GM12878 (cell line): ENCODE results near the gene SPDYE1. TPM values are rescaled to one million over a fixed set of nuclear protein-coding genes. Genes with fewer than 3 reads are reported as not detected.

Experiments used
- ATAC-seq: fragments of 200-7000 bp; cut with Tn5 transposase; 3 replicates; pipeline ENCODE4 v1.9.1; 2020; ENCODE audit warnings: mild to moderate bottlenecking, moderate library complexity
- BruUV-seq: library from RNA; stranded (reverse); fragments of 400-500 nt; replicated peaks from 2 replicates; lab custom pipeline; 2021; lab: Mats Ljungman, UMichigan
- CTCF ChIA-PET: fragments of 300-600 bp; sonication (Branson Sonifier 250); formaldehyde crosslinking; extraction: SDS; loops from one replicate; lab custom pipeline; 2021; ENCODE audit warnings: inconsistent platforms; lab: Yijun Ruan, JAX
- POLR2A ChIA-PET: fragments of 350-600 bp; formaldehyde crosslinking; extraction: SDS; loops from one replicate; lab custom pipeline; 2021; ENCODE audit warnings: inconsistent platforms; lab: Charles Lee
- RAD21 ChIA-PET: fragments of 300-600 bp; sonication (Branson Sonifier 250); formaldehyde crosslinking; loops from one replicate; lab custom pipeline; 2023; ENCODE audit warnings: antibody characterized with exemption; ENCODE audit not compliant: unreplicated experiment; lab: Charles Lee
- SMC1A ChIA-PET: fragments of 300-600 bp; sonication (Branson Sonifier 250); formaldehyde crosslinking; loops from one replicate; lab custom pipeline; 2023; ENCODE audit not compliant: unreplicated experiment, uncharacterized antibody; lab: Charles Lee
- DNase-seq: peaks from one replicate; pipeline ENCODE4 v3.0.0-alpha.2; 2011; ENCODE audit warnings: low read depth, low spot score
- FAIRE-seq: peaks from 3 replicates; lab custom pipeline; 2011; peaks lifted over from hg19 to GRCh38; lab: Jason Lieb, UNC
- H2AFZ ChIP-seq: 2 replicates; pipeline ENCODE4 v1.6.0; 2011; ENCODE audit warnings: low read depth, low read length, control low read depth; ENCODE audit not compliant: control insufficient read depth
- H3K27ac ChIP-seq: 2 replicates; pipeline ENCODE4 v1.5.1; 2011; ENCODE audit warnings: control low read depth; ENCODE audit not compliant: control insufficient read depth, insufficient read depth
- H3K27me3 ChIP-seq, 2 experiments: replicated peaks in 1 of 2; 2 replicates each; pipeline versions ENCODE4 v1.6.0 to v1.6.1; 2011; ENCODE audit warnings: low read length in 1 of 2; ENCODE audit not compliant: control insufficient read depth in 2 of 2, insufficient read depth in 2 of 2
- H3K36me3 ChIP-seq, 2 experiments: 2 replicates each; pipeline ENCODE4 v1.5.1; 2011; ENCODE audit warnings: low read length in 1 of 2; ENCODE audit not compliant: control insufficient read depth in 2 of 2, insufficient read depth in 2 of 2
- H3K4me1 ChIP-seq: 2 replicates; pipeline ENCODE4 v1.6.1; 2011; ENCODE audit warnings: mild to moderate bottlenecking, low read length, moderate library complexity, mixed read lengths; ENCODE audit not compliant: control insufficient read depth, insufficient read depth
- H3K4me2 ChIP-seq: 2 replicates; pipeline ENCODE4 v1.6.0; 2011; ENCODE audit warnings: control low read depth; ENCODE audit not compliant: control insufficient read depth, insufficient read depth
- H3K4me3 ChIP-seq: fragments of 200-600 bp; sonication (generic); 2 replicates; pipeline ENCODE4 v1.5.1; 2016
- H3K79me2 ChIP-seq: 2 replicates; pipeline ENCODE4 v1.6.0; 2011; ENCODE audit warnings: low read length; ENCODE audit not compliant: control insufficient read depth, insufficient read depth
- H3K9ac ChIP-seq: 2 replicates; pipeline ENCODE4 v1.8.0; 2011; ENCODE audit warnings: low read length, control low read depth, mixed read lengths; ENCODE audit not compliant: control insufficient read depth, insufficient read depth
- H3K9me3 ChIP-seq: replicated peaks from 3 replicates; pipeline ENCODE4 v1.5.1; 2011; ENCODE audit warnings: mild to moderate bottlenecking, low read length; ENCODE audit not compliant: control insufficient read depth, insufficient read depth
- H4K20me1 ChIP-seq: 2 replicates; pipeline ENCODE4 v1.6.0; 2011; ENCODE audit not compliant: control insufficient read depth, insufficient read depth
- CREM ChIP-seq: IDR thresholded peaks from 2 replicates; pipeline ENCODE4 v1.6.1; 2014; ENCODE audit warnings: antibody characterized with exemption, low read depth
- ELK1 ChIP-seq: IDR thresholded peaks from 2 replicates; pipeline ENCODE4 v1.6.1; 2012; ENCODE audit warnings: low read depth, low read length, improper control_type of control experiment
- ETV6 ChIP-seq, 2 experiments: fragments of 450-650 bp in 1 of 2; IDR thresholded peaks in 1 of 2; conservative IDR thresholded peaks in 1 of 2; 2 replicates each; pipeline ENCODE4 v1.6.1; 2014; ENCODE audit warnings: antibody characterized with exemption in 1 of 2, borderline replicate concordance in 1 of 2, low read depth in 1 of 2, mild to moderate bottlenecking in 1 of 2, moderate library complexity in 1 of 2
- NFIC ChIP-seq: IDR thresholded peaks from 2 replicates; pipeline ENCODE4 v1.6.1; 2012; ENCODE audit warnings: low read depth, mild to moderate bottlenecking, inconsistent platforms, low read length, moderate library complexity
- NFYB ChIP-seq: IDR thresholded peaks from 2 replicates; pipeline ENCODE4 v1.6.1; 2011; ENCODE audit warnings: low read depth, mild to moderate bottlenecking, low read length, improper control_type of control experiment, moderate library complexity; ENCODE audit not compliant: insufficient read depth
- PML ChIP-seq: IDR thresholded peaks from 2 replicates; pipeline ENCODE4 v1.6.1; 2012; ENCODE audit warnings: low read length, inconsistent platforms
- STAT1 ChIP-seq: fragments of 450-650 bp; conservative IDR thresholded peaks from 2 replicates; pipeline ENCODE4 v1.6.1; 2014; ENCODE audit warnings: antibody characterized with exemption, mild to moderate bottlenecking
- WGBS: methylation state at CpG from one replicate; pipeline ENCODE4 v1.1.6; 2016; ENCODE audit warnings: low lambda C conversion rate; ENCODE audit not compliant: insufficient replicate concordance, insufficient coverage; ENCODE audit errors: missing lambda C conversion rate; 5-methylcytosine and 5-hydroxymethylcytosine counted together
- in situ Hi-C: fragments of 300-500 bp; cut with MboI; formaldehyde crosslinking; loops from 9 replicates; pipeline ENCODE4 v1.14.3; 2018; ENCODE audit warnings: mixed read lengths
- intact Hi-C: fragments of 100-400 bp; cut with micrococcal nuclease; formaldehyde crosslinking; loops from one replicate; pipeline ENCODE4 v1.14.2; 2022; ENCODE audit not compliant: unreplicated experiment
- polyA plus RNA-seq, 11 experiments: library from polyadenylated mRNA; depleted of rRNA in 4 of 11; unstranded in 6 of 11; stranded (reverse) in 5 of 11; fragments of >200 nt; fragmentation: Nextera tagmentation in 4 of 11; fragmentation: Illumina TruSeq in 1 of 11; extraction: Ambion mirVana in 4 of 11; extraction: Trizol in 1 of 11; gene quantifications; 1 replicate in 1 of 11; 2 replicates in 10 of 11; pipeline versions ENCODE4 v1.2.1 to v1.2.3, GENCODE V29; 2011 to 2016; ENCODE audit warnings: inconsistent platforms in 2 of 11, missing spikeins in 2 of 11, low read depth in 1 of 11
- total RNA-seq, 4 experiments: library from RNA; depleted of rRNA in 3 of 4; stranded (reverse); fragments of >200 nt in 3 of 4; fragmentation: Illumina TruSeq in 1 of 4; extraction: Trizol in 1 of 4; gene quantifications; 2 replicates each; pipeline versions ENCODE4 v1.2.1 to v1.2.3, GENCODE V29; 2013 to 2021
- TF ChIP-seq, protein P1 (sequence below): fragments of 450-650 bp; formaldehyde crosslinking; IDR thresholded peaks from 2 replicates; pipeline ENCODE4 v1.5.0; 2022; ENCODE audit warnings: mild to moderate bottlenecking, missing genetic modification characterization
- TF ChIP-seq, protein P2 (sequence below): fragments of 450-650 bp; IDR thresholded peaks from 2 replicates; pipeline ENCODE4 v1.6.1; 2014; ENCODE audit warnings: mild to moderate bottlenecking
- TF ChIP-seq, protein P3 (sequence below): IDR thresholded peaks from 2 replicates; pipeline ENCODE4 v1.6.1; 2011; ENCODE audit warnings: borderline replicate concordance, low read depth, mild to moderate bottlenecking, moderate library complexity, low read length; ENCODE audit not compliant: insufficient read depth, poor library complexity, severe bottlenecking
- TF ChIP-seq, protein P4 (sequence below): IDR thresholded peaks from 2 replicates; pipeline ENCODE4 v1.6.1; 2012; ENCODE audit warnings: low read depth, low read length, improper control_type of control experiment

SPDYE1 gene
- total and polyA plus RNA-seq, 10 of the 15 experiments (the other 5 are each of a cell fraction or from before 2014, with no cell fraction given) = 0.04 to 1.3 (median 0.07) TPM; not detected in 3

- TF ChIP-seq, protein P1, sequence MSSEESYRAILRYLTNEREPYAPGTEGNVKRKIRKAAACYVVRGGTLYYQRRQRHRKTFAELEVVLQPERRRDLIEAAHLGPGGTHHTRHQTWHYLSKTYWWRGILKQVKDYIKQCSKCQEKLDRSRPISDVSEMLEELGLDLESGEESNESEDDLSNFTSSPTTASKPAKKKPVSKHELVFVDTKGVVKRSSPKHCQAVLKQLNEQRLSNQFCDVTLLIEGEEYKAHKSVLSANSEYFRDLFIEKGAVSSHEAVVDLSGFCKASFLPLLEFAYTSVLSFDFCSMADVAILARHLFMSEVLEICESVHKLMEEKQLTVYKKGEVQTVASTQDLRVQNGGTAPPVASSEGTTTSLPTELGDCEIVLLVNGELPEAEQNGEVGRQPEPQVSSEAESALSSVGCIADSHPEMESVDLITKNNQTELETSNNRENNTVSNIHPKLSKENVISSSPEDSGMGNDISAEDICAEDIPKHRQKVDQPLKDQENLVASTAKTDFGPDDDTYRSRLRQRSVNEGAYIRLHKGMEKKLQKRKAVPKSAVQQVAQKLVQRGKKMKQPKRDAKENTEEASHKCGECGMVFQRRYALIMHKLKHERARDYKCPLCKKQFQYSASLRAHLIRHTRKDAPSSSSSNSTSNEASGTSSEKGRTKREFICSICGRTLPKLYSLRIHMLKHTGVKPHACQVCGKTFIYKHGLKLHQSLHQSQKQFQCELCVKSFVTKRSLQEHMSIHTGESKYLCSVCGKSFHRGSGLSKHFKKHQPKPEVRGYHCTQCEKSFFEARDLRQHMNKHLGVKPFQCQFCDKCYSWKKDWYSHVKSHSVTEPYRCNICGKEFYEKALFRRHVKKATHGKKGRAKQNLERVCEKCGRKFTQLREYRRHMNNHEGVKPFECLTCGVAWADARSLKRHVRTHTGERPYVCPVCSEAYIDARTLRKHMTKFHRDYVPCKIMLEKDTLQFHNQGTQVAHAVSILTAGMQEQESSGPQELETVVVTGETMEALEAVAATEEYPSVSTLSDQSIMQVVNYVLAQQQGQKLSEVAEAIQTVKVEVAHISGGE (CRISPR knock-in tag) = no peak
Observed at GRCh38 chr7:44046321-44047061, 48.8 kb downstream of the SPDYE1 start (continued).

DNA sequence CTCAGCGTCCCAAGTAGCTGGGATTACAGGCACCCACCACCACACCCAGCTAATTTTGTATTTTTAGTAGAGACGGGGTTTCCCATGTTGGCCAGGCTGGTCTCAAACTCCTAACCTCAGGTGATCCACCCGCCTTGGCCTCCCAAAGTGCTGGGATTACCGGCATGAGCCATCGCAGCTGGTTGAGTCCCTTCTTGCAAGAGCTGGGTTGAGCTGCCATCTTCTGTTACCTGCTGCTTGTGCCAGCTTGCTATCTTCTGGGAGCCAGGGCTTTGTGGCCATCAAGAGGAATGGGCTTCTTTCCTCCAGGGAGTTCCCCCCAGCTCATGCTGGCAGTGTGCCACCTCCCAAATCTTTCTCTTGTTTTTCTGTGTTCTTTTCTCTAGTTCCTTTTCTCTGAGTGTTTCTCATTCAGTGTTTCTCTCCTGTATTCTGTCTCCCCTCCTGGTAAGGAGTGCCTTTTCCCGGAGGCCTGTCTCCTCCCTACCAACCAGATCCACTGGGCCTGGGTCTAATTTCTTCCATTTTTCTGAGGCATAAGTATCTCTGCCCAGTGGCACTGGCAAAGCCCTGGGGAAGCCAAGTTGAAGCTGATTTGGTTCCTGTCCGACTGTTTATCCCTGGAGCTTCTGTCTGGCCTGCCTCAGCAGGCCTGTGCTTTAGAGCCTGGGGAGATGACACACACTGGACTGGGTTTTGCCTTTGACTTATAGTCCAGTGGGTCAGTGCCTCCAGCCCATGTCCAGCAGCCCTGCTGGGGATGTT lies 50.5 kb downstream of the SPDYE1 start:
- intact Hi-C loops (no loop called here), in situ Hi-C loops (no loop called here)
- Histone ChIP-seq H3K27me3 (no peaks in the 10 kb centered on the region), H3K79me2 (peaks cover 51% of the 10 kb centered on the region), H3K9me3 (no peaks in the 10 kb centered on the region; the same call in 2 of the 3 replicates), H3K36me3 (peaks cover 18 to 20% of the 10 kb centered on the region in 2 experiments), H3K27ac (0 out of 2 replicates have a peak overlapping the region, but pooled peaks have one; percentile 4), H4K20me1 (peaks cover 14% of the 10 kb centered on the region), H3K4me2 (peak overlapping the region; percentile 96; the same call in 1 of the 2 replicates), H3K9ac (no peak overlapping the region), H2AFZ (no peak overlapping the region), H3K4me3 (no peak overlapping the region), H3K4me1 (peaks cover 15% of the 10 kb centered on the region)
- DNase-seq = no peak
- ATAC-seq = no peak
- BruUV-seq = no TSS peak
- RAD21 ChIA-PET = interaction anchor here (0.8 kb wide), 1 partner anchor 318 kb away, joined by 3 read pairs; the partner anchor contains the start of gene COA1
- 86% methylated on average over 7 of the region's 7 CpGs for WGBS
- POLR2A ChIA-PET = interaction anchor here (0.6 kb wide), 2 partner anchors 520 to 741 kb away, joined by 4 to 5 read pairs; no protein-coding TSS in a partner anchor
- SMC1A ChIA-PET = no interaction called here
- CTCF ChIA-PET = no interaction called here
- FAIRE-seq = no peak
- TF ChIP-seq, protein P2, sequence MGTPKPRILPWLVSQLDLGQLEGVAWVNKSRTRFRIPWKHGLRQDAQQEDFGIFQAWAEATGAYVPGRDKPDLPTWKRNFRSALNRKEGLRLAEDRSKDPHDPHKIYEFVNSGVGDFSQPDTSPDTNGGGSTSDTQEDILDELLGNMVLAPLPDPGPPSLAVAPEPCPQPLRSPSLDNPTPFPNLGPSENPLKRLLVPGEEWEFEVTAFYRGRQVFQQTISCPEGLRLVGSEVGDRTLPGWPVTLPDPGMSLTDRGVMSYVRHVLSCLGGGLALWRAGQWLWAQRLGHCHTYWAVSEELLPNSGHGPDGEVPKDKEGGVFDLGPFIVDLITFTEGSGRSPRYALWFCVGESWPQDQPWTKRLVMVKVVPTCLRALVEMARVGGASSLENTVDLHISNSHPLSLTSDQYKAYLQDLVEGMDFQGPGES = no peak
- no peak for TF ChIP-seq NFYB
- no peak for TF ChIP-seq ETV6 (conservative IDR thresholded peaks at IDR 0.05 in 1 of 2, IDR thresholded peaks at IDR 0.05 in 1 of 2; ENCODE audit: borderline replicate concordance in 1 of 2, low read depth in 1 of 2)
- no peak for TF ChIP-seq ELK1
- TF ChIP-seq, protein P3, sequence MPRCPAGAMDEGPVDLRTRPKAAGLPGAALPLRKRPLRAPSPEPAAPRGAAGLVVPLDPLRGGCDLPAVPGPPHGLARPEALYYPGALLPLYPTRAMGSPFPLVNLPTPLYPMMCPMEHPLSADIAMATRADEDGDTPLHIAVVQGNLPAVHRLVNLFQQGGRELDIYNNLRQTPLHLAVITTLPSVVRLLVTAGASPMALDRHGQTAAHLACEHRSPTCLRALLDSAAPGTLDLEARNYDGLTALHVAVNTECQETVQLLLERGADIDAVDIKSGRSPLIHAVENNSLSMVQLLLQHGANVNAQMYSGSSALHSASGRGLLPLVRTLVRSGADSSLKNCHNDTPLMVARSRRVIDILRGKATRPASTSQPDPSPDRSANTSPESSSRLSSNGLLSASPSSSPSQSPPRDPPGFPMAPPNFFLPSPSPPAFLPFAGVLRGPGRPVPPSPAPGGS = no peak
- TF ChIP-seq PML = no peak
- TF ChIP-seq STAT1 = no peak
- TF ChIP-seq CREM = no peak
- no peak for TF ChIP-seq NFIC
- TF ChIP-seq, protein P4, sequence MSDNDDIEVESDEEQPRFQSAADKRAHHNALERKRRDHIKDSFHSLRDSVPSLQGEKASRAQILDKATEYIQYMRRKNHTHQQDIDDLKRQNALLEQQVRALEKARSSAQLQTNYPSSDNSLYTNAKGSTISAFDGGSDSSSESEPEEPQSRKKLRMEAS = no peak
